IPS-18c (cell line): ENCODE data around the gene IFIT3.
"Not testable (repeated sequence)": the region's sequence is repeated elsewhere in the genome, so short reads cannot be mapped to it uniquely, and the experiment has no call there.

Source experiments
- H3K4me3 ChIP-seq: 2 replicates; pipeline ENCODE4 v1.7.0; 2013; ENCODE audit warnings: low read depth, mild to moderate bottlenecking, low read length, moderate library complexity; ENCODE audit not compliant: insufficient read depth
- H3K9me3 ChIP-seq: one replicate; pipeline ENCODE4 v1.6.1; 2013; ENCODE audit warnings: mild to moderate bottlenecking, low read length, moderate library complexity; ENCODE audit not compliant: control insufficient read depth, insufficient read depth

The IFIT3 gene

DNA sequence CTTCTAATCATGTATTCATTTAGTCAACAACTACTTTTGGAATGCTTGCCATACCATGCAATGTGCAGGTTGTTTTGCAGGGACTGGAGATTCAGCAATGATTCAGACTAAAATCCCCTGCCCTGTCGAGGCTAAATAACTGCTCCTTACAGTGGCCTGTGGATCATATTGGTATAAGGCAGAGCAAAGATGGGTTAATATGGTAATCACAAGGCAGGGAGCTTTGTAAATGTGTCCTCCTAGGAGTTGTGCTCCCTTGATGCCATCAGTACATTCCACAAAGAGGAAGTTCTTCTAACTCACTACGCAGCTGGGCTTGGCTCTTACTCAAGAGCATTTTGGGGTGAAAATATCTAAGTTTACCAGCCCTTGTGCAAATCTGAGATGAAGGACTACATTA is 26.6 kb upstream of the IFIT3 start:
- no peak overlapping the region for H3K4me3 ChIP-seq
- no peaks in the 10 kb centered on the region for H3K9me3 ChIP-seq

DNA sequence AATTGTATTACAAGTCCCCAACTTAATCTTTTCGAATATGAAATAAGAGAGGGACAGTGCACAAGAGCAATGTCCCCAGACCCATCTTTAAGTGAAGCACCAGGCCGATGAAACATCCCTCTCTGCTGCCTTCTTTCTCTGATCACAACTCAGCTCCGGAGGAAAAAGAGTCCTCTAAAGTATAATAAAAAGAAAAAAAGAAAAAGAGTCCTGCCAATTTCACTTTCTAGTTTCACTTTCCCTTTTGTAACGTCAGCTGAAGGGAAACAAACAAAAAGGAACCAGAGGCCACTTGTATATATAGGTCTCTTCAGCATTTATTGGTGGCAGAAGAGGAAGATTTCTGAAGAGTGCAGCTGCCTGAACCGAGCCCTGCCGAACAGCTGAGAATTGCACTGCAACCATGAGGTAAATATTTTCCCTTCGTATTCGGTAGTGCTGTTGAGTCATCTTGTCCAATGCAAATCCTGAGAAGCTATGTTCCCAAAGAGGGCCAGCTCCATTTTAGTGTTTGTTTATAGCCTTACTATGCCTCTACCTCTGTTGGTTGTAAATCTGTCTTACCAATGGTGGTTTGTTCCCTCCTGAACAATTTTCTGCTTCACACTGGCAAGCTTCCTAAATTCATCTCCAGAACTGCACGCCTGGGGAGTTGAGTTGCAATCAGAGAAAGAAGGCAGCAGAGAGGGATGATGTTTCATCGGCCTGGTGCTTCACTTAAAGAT is 25.9 kb upstream of the IFIT3 start, which contains the start of gene IFIT2:
TSS of gene IFIT2 (plus strand) at position 326 of the 725 bp plus-strand sequence. CDS start at position 404, 78 bp downstream.
- no peaks in the 10 kb centered on the region for H3K9me3 ChIP-seq
- no peak within 1 kb of the TSS for H3K4me3 ChIP-seq

DNA sequence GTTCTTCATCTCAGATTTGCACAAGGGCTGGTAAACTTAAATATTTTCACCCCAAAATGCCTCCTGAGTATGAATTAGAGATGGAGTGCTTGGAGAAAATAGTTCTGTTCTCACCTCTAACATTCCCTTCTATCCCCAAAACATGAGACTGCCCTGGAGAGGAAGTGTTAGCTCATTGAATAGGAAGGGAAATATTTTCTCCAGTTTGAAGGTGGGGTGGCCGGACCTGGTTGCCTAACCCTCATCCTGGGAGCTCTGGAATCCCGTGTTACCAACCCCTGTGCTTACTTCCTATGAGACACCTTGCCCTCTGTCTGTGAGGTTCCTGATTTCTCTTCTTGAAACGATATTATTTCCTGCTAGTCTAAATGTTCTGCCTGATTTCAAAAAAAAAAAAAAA is 25.2 kb upstream of the IFIT3 start:
- Histone ChIP-seq H3K4me3 (no peak overlapping the region), H3K9me3 (no peaks in the 10 kb centered on the region)

DNA sequence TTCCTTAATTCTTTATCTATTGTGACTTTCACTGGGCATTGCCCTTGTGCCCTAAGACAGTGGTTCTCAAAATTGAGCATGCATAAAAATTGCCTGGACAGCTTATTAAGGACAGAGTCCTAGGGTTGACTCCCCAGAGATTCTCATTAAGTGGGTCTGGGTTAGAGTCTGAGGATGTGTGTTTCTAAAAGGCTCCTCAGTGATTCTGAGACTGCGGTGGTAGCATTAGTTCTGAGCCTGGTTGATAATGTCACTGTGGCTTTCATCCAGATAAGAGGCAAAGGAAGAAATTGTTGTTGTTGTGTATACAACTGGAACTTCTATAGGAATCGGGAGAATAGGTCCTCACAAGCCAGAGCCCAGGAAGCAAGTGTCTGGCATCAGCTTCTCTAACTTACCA is 24.6 kb upstream of the IFIT3 start:
- Histone ChIP-seq H3K9me3 (no peaks in the 10 kb centered on the region), H3K4me3 (no peak overlapping the region)

DNA sequence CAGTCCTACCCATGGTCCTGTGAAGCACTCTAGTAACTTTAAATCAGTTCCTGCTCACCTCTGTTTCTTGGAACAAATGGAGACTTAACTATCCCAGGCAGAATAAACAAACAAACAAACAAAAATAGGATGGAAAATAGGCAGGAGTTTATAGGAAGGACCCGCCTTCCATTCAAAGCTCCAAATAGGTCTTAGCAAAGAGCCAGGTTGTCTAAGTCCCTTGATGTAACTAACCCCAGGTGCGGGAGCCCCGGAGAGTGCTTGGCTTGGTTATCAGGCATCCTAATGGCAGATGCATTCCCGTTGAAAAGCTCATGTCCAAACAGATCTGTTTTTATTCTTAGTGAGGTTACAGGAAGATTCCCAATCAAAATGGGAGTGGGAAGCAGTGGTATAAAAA is 23.8 kb upstream of the IFIT3 start:
- Histone ChIP-seq H3K9me3 (no peaks in the 10 kb centered on the region), H3K4me3 (no peak overlapping the region)

DNA sequence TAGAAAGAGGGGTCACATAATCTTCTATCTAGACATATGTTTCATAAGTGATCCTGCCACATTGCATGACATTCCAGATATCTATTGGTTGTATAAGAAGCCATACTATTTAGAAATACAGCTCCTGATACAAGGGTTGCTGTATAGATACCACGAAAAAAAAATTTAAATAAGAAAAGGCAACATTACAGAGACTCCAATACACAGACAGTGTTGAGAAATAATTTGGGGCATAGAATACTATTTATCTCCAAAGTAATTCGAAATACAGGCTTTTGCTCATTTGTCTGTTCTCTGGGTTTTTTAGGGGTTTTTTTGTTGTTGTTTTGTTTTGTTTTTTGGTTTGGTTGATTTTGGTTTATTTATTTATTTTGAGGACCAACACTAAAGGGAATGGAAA is 23.4 kb upstream of the IFIT3 start:
- Histone ChIP-seq H3K9me3 (no peaks in the 10 kb centered on the region), H3K4me3 (no peak overlapping the region)

DNA sequence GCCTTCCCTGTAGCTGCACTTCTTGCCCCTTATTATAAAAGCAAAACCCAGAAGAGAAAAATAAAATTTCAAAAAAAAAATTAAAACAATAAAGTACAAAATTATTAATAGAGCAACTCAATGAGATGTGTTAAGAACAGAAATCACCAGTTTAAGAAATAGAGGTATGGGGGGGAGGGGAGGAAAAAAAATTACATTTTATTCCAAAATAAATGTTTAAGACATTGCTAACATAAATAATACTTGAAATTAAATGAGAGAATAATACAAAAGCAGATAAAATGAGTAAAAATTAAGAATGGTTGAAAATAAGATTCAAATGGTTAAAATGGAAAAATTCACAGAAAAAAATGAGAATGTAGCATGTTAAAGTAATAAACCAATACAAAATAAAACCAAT is 22.9 kb upstream of the IFIT3 start:
- Histone ChIP-seq H3K4me3 (no peak overlapping the region), H3K9me3 (no peaks in the 10 kb centered on the region)

DNA sequence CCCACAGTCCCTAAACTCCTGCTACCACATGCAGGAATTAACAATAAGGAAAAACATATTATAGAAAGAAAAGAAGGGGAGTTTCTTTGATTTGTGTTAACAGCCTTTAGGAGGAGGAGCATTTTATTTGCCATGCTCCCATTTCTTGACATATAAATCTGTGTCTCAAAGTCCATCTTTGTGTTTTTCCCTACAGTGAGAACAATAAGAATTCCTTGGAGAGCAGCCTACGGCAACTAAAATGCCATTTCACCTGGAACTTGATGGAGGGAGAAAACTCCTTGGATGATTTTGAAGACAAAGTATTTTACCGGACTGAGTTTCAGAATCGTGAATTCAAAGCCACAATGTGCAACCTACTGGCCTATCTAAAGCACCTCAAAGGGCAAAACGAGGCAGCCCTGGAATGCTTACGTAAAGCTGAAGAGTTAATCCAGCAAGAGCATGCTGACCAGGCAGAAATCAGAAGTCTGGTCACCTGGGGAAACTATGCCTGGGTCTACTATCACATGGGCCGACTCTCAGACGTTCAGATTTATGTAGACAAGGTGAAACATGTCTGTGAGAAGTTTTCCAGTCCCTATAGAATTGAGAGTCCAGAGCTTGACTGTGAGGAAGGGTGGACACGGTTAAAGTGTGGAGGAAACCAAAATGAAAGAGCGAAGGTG is 21.9 kb upstream of the IFIT3 start:
- no peak overlapping the region for H3K4me3 ChIP-seq
- no peaks in the 10 kb centered on the region for H3K9me3 ChIP-seq

DNA sequence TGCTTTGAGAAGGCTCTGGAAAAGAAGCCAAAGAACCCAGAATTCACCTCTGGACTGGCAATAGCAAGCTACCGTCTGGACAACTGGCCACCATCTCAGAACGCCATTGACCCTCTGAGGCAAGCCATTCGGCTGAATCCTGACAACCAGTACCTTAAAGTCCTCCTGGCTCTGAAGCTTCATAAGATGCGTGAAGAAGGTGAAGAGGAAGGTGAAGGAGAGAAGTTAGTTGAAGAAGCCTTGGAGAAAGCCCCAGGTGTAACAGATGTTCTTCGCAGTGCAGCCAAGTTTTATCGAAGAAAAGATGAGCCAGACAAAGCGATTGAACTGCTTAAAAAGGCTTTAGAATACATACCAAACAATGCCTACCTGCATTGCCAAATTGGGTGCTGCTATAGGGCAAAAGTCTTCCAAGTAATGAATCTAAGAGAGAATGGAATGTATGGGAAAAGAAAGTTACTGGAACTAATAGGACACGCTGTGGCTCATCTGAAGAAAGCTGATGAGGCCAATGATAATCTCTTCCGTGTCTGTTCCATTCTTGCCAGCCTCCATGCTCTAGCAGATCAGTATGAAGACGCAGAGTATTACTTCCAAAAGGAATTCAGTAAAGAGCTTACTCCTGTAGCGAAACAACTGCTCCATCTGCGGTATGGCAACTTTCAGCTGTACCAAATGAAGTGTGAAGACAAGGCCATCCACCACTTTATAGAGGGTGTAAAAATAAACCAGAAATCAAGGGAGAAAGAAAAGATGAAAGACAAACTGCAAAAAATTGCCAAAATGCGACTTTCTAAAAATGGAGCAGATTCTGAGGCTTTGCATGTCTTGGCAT is 21.1 kb upstream of the IFIT3 start:
- H3K4me3 ChIP-seq, result no peak overlapping the region
- no peaks in the 10 kb centered on the region for H3K9me3 ChIP-seq

DNA sequence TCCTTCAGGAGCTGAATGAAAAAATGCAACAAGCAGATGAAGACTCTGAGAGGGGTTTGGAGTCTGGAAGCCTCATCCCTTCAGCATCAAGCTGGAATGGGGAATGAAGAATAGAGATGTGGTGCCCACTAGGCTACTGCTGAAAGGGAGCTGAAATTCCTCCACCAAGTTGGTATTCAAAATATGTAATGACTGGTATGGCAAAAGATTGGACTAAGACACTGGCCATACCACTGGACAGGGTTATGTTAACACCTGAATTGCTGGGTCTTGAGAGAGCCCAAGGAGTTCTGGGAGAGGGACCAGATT is 20.6 kb upstream of the IFIT3 start:
- no peak overlapping the region for H3K4me3 ChIP-seq
- no peaks in the 10 kb centered on the region for H3K9me3 ChIP-seq

DNA sequence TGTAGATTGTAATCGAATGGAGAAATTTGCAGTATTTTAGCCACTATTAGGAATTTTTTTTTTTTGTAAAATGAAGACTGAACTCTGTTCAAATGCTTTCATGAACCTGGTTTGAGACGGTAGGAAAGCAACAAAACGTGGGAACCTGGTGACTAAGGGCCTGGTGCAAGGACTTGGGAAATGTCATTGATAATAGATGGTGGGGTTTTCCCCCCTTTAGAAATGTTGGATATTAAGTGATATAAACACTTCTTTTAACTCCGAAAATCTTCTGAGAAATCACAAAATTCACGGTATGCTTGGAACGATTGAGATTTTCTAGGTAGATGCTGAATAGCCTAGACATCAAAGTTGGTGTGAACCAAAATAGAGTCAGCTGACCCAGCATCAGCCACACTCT is 19.5 kb upstream of the IFIT3 start:
- H3K9me3 ChIP-seq, result no peaks in the 10 kb centered on the region
- no peak overlapping the region for H3K4me3 ChIP-seq

DNA sequence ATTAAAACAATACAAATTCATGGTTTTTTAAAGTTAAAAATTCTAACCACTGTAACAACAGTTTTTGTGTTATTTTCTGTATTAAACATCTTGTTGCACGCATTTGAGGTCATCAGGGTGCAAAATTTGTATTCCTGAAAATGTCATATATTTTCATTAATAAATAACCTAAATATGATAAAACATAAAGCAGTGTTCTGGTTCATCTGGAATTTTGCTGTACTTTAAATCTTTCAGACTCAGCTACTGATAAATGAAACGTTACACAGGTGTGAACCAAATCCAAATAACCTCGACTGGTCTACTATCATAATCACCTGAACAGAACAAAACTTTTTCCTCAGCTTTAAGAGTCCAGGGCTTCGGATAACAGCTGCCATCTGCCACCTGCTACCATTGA is 19.1 kb upstream of the IFIT3 start:
- Histone ChIP-seq H3K9me3 (no peaks in the 10 kb centered on the region), H3K4me3 (no peak overlapping the region)

DNA sequence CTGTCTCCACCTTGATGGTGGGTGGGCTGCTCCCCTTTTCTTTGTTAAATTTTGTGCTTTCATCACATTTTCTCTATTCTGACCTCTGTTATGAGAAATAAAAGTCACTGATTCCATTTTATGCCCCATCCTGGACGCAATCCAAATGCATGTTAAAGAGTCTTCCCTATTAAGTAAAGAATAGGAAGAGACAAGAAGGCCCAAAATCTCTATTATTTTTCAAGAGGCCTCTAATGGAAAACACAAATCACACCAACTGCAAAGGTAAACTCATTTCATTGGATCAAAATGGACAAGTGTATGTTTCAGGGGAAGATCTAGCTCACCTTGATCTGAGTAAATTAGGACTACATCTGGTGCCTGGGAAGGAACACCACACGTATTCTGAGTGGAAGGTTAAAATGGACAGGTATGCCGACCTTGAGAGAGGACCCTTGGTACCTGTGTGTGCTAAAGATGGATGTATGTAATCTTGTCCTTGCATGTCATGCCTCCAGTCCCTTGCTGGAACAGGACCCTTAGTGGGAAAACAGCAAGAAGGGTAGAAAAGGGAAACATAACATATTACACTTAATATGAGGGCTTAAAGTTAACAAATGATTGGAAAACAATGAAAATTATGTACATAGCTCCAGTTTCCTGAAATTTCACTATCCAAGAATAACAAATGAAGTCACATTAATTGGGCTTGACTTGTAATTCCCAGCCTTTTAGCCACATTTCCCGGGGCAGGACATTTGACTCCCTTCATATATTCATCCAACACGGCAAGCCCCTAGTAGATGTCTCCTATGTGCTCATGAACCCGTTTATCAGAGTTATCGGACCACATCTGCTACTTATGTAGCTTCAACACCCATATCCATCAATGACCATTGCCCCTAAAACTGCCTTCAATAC is 18.4 kb upstream of the IFIT3 start:
- no peak overlapping the region for H3K4me3 ChIP-seq
- H3K9me3 ChIP-seq, result no peaks in the 10 kb centered on the region

DNA sequence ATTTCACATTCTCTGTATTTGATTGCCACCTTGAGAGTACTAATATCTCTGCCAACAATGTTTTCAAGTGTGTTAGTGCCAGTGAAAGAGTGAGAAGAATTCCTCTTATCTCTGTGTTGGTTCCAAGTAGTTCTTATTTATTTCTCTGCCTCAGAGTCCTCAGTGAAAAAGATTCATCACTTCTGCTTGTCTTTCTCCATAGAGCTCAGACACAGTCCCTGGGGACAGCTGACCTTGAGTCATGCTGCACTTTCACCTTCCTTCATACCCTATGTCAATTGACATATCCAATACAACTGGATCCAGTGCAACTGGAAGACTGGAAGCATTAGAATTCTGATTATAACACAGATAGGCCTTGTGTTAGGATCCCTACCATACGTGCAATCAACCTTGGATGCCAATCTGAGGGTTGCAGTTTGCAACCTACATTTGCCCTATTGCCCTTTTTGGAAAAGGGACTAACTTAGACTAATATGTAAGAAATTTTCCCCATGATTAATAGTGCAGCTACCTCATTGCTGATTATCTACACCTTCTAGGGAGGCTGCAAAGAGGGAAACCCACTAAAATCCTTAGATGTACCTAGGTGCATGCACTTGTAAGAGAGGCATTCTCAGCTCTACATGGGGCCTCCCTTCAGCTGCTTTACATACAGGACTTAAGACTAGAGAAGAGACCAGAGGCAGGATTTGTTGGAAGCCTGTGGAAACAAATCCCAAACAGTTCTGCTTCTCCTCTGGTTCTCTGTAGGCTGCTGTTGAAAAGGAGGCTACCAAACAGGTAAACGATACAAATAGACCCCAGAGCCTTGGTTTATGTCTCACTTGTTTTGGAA is 17.5 kb upstream of the IFIT3 start:
- Histone ChIP-seq H3K9me3 (no peaks in the 10 kb centered on the region), H3K4me3 (no peak overlapping the region)

DNA sequence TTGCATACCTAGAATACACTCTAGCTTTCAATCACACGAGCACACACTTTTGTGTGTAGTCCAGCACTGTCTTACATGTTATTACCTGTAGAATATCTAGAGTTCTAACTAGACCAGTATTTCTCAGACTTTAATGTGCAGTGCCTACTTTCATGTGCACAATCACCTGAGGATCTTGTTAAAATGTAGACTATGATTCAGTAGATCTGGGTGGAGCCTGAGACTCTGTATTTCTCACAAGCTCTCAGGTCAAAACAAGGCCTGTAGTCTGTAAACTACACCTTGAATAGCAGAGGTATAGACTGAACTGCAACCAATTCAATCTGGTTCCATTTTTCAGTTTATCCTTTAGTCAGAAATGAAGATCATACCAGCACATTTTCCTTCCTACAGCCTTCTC is 14.8 kb upstream of the IFIT3 start:
- Histone ChIP-seq H3K4me3 (no peak overlapping the region), H3K9me3 (no peaks in the 10 kb centered on the region)

DNA sequence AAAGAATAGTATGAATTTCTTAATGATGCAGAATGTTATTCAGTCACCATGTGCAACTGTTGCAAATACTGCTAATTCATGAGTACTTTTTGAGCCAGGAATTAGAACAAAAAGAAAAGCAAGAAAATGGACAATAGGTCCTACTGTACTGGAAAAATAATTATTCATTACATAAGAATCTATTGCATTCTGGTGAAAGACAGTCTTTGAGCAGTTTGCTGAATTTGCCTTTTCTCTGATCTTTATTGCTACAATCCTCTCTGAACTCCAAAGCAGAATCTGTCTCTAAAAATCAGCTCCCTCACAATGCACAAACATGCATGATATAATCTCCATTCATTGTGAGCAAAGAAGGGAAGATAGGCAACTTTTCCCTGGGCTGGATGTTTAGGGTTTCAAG is 13.1 kb upstream of the IFIT3 start:
- Histone ChIP-seq H3K4me3 (no peak overlapping the region), H3K9me3 (no peaks in the 10 kb centered on the region)

DNA sequence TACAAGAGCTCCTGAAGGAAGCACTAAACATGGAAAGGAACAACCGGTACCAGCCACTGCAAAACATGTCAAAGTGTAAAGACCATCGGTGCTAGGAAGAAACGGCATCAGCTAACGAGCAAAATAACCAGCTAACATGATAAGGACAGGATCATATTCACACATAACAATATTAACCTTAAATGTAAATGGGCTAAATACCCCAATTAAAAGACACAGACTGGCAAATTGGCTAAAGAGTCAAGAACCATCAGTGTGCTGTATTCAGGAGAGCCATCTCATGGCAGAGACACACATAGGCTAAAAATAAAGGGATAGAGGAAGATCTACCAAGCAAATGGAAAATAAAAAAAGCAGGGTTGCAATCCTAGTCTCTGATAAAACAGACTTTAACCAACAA is 9.8 kb upstream of the IFIT3 start:
- H3K9me3 ChIP-seq, result not testable (repeated sequence)

More for the DNA sequence above, 9.8 kb upstream of the IFIT3 start:
- not testable (repeated sequence) for H3K4me3 ChIP-seq
